AG10803 (cell line): ENCODE measurements around the gene MED26.

ENCODE experiments used
- DNase-seq: peaks from one replicate; pipeline ENCODE4 v3.0.0; 2010; ENCODE audit warnings: low read depth
- H3K4me3 ChIP-seq: 2 replicates; pipeline ENCODE4 v1.5.1; 2011; ENCODE audit warnings: mild to moderate bottlenecking, low read length, control low read depth
- TF ChIP-seq, protein P1 (sequence below): conservative IDR thresholded peaks from 2 replicates; pipeline ENCODE4 v1.5.1; 2011; ENCODE audit warnings: mild to moderate bottlenecking, low read length, control low read depth, inconsistent platforms

The MED26 gene

GRCh38 chr19:16628984-16629691, 1.1 kb upstream of the MED26 start:
- TF ChIP-seq, protein P1, sequence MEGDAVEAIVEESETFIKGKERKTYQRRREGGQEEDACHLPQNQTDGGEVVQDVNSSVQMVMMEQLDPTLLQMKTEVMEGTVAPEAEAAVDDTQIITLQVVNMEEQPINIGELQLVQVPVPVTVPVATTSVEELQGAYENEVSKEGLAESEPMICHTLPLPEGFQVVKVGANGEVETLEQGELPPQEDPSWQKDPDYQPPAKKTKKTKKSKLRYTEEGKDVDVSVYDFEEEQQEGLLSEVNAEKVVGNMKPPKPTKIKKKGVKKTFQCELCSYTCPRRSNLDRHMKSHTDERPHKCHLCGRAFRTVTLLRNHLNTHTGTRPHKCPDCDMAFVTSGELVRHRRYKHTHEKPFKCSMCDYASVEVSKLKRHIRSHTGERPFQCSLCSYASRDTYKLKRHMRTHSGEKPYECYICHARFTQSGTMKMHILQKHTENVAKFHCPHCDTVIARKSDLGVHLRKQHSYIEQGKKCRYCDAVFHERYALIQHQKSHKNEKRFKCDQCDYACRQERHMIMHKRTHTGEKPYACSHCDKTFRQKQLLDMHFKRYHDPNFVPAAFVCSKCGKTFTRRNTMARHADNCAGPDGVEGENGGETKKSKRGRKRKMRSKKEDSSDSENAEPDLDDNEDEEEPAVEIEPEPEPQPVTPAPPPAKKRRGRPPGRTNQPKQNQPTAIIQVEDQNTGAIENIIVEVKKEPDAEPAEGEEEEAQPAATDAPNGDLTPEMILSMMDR: no peak
- peak; percentile 86 for DNase-seq
- peak overlapping the region; percentile 84 for H3K4me3 ChIP-seq

- no peak for DNase-seq
- peak overlapping the region; percentile 97 for H3K4me3 ChIP-seq
- TF ChIP-seq, protein P1: no peak
Observed at GRCh38 chr19:16627928-16628182, 149 bp downstream of the MED26 start.

DNA sequence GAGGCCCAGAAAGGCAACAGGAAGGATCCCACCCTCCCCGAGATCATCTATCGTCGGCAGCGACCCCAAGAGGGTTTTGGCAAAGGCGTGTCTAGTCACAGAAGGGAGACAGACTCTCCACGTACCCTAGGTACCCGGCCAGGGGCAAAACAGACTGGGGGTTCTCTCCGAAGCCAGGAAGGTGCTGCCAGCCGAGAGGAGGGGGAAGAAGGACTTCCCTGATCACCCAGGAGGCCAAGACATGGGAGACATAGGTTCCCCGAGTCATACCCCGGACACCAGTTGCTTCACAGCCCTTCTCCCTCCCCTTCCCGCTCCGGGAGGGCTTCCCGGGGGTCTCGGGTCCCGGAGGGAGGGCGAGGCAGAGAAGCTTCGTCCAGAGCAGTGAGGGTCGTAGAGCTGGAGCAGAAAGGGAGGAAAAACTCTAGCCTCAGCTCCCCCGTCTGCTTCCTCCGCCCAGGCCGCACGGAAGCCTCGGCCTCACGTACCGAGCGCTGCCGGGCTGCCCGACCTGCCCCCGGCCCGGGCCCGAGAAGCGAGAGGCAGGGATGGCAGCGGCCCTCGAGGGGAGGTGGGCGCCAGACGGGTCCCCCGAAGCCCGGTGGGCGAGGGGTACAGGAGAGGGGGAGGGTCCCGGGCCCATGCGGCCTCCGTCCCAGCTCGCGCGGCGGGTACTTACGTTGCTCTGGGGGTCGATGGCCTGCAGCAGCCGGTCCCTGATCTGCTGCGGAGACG, 644 bp downstream of the MED26 start:
- peak; percentile 14 for DNase-seq
- peak overlapping the region; percentile 97 for H3K4me3 ChIP-seq
- TF ChIP-seq, protein P1: no peak

DNA sequence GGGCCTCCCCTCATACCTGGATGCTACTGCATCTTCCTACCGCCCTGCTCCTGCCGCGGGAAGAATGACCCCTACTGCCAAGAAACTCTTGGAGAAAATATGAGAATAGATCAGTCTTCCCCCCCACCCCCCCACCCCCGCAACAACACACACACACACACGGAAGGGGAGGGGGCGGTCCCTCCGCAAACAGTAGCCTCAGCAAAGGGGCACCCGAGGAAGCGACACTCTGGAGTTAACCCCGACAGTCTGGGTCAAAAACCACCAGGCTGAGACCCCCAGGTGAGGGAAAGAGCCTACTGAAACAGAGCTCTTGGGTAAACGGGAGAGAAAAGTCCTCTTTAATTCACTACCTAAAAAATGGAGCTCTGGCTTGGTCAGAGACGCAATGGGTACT, 1.2 kb downstream of the MED26 start:
- peak overlapping the region; percentile 97 for H3K4me3 ChIP-seq
- TF ChIP-seq, protein P1: no peak
- DNase-seq: no peak

DNA sequence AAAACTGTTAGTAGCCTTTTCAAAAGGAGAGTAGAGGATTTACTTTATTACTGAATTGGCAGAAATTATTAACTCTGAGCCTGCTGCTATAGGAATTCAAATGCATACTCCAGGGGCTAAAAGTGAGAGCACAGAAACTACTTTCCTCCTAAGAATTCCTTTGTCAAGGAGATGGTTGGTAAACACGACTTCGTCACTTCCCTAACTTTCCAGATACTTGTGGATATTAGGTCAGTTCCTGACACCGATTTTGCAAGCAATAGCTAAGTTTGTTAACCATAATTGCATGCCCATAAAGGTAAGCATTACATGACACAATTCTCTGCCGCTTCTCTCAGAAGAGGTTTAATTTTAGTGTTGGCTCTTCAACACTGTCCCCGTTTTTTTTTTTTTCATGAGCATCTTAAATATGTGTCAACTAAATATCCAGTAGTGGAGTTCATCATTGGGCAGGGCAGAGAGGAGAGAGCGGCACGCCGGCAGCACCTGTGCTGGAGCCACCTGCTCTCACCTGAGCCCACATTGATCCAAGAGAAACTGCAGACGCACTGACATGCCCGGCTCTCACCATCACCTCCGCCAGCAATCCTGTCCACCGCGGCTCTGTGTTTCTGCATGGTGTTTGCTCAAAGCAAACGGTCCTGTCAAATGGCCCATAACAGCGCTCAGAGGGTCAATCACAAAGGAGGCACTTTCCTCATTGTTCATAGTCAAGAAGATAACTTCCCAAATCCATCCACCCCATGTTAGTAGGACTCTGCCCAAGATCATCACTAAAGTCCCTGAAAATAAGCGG, 2.6 kb downstream of the MED26 start:
- TF ChIP-seq, protein P1: no peak
- H3K4me3 ChIP-seq: no peak overlapping the region
- no peak for DNase-seq

DNA sequence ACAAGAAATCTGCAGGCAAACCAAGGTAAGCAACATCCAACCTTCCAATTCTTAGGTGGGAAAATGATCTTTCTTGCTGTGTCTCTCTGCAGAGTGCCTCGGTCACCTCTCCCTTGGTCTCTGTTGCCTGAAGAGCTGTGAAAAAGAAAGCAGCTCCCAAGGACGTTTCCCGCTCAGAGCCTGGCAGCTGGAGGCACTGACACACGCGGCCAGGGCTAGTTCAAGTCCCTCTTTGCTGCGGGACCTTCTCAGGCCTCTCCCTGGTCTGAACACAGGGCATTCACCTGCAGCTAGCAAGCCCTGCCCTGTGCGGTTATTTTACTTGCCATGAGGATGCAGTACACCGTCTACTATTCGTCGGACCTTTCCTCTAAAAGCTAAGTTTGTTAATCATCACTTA, 3.8 kb downstream of the MED26 start:
- no peak for DNase-seq
- no peak overlapping the region for H3K4me3 ChIP-seq
- TF ChIP-seq, protein P1: no peak
